NCI-H2227 (cell line): ENCODE measurements around the gene ASCC1.
"Not testable (repeated sequence)": the region's sequence is repeated elsewhere in the genome, so short reads cannot be mapped to it uniquely, and the experiment has no call there.

ENCODE experiments used
- DNase-seq: peaks from one replicate; lab custom pipeline; 2025; ENCODE audit not compliant: unreplicated experiment; lab: John Stamatoyannopoulos, UW

The ASCC1 gene

DNA sequence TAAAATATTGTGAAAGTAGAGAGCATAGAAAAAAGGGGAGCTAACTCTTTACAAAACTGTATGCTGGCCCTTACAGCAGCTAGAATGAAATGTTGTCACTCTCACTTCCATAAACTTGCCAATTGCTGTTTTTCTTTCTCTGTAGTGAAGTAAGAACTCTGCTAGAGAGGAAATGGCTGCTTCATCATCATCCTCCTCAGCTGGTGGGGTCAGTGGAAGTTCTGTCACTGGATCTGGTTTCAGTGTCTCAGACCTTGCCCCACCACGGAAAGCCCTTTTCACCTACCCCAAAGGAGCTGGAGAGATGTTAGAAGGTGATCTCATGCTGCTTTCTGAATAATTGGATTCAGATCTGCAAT lies 7.6 kb upstream of the ASCC1 start:
- DNase-seq = no peak

GRCh38 chr10:72221278-72221677 lies 5.2 kb upstream of the ASCC1 start:
- DNase-seq = no peak

GRCh38 chr10:72220637-72221036 lies 4.6 kb upstream of the ASCC1 start:
- peak; percentile 8 for DNase-seq

- no peak for DNase-seq
Observed at GRCh38 chr10:72219235-72219814, 3.2 kb upstream of the ASCC1 start.

DNA sequence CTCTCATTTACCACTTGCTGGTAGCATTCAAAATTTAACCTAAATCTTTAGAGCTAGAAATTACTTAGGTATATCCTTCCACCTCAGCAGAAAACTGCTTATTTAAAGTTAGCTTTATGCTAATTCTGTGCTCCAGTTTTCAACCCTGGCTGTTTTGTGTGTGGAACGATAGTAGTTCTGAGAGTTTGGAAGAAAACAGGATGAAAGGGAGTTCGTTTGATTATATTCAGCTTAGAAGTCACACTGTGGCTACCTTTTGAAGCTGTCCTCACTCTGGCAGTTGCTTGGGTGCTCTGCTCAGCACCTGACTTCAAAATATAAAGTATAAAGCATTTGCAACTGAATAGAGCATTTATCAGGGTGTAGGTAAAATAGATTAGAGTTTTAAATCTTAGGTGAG lies 2.6 kb upstream of the ASCC1 start:
- no peak for DNase-seq

- no peak for DNase-seq
Observed at GRCh38 chr10:72218325-72218724, 2.2 kb upstream of the ASCC1 start.

DNA sequence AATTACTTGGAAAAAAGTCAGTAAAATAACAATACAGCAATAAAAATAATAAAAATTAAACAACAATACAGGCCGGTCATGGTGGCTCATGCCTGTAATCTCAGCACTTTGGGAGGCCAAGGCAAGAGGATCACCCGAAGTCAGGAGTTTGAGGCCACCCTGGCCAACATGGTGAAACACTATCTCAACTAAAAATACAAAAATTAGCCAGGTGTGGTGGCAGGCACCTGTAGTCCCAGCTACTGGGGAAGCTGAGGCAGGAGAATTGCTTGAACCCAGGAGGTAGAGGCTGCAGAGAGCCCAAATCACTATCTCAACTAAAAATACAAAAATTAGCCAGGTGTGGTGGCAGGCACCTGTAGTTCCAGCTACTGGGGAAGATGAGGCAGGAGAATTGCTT lies 4.2 kb downstream of the ASCC1 start:
- DNase-seq = not testable (repeated sequence)

- not testable (repeated sequence) for DNase-seq
Observed at GRCh38 chr10:72211381-72211780, 4.7 kb downstream of the ASCC1 start.

DNA sequence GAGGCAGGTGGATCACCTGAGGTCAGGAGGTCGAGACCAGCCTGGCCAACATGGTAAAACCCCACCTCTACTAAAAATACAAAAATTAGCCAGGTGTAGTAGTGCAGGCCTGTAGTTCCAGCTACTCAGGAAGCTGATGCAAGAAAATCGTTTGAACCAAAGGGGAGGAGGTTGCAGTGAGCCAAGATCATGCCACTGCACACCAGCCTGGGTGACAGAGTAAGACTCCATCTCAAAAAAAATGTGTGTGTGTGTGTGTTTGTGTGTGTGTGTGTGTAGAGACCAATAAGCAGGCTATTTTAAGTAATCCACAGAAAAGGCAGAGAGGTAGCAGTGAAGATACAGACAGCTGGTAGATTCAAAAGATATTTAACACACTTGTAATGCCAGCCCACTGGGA lies 7.5 kb downstream of the ASCC1 start:
- not testable (repeated sequence) for DNase-seq

DNA sequence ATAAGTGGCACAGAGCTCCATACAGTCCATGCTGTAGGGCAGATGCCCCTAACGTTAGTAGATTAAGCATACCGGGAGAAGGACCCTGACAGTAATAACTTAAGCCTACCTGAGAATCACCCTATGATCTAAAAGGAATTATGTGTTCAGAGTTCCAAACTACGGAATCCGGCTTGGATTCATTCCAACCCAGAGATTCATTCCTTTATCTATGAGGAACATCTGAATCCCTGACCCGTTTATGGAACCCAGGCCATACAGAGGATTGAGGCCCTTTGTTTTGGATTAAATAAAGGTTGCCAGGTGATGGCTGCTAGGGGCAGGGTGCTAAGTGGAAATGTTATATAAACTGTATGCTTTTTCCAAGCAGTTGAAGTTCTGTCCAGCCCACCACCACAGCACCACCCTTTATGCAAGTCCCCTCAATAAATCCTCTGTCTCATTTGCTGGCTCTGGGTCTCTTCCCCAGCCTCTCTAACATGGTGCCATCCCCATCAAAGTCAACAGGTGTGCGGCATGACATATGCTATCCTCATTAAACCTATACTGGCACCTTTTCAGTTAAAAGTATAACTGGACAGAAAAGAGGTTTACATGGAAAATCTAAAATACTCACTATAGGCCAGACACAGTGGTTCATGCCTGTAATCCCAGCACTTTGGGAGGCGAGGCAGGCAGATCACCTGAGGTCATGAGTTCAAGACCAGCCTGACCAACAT lies 9.4 kb downstream of the ASCC1 start:
- DNase-seq = no peak

DNA sequence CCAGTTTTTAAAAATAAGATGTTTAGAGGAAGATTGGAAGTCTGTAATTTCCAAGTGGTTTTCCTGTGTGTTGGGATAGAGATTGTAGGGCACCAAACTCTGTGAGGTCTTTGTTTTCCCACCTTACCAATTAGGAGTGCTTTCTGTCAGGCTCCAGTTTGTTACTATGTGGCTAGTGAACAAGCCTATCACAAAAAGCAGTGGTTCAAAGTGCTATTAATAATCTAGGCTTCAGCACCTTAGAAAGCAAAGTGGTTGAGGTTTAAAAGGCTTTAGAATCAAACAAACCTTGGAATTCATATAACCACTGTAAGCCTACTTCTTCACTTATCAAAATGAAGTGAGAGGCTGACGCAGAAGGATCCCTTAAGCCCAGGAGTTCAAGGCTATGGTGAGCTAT lies 11.4 kb downstream of the ASCC1 start:
- no peak for DNase-seq

GRCh38 chr10:72204296-72204695 lies 11.8 kb downstream of the ASCC1 start:
- no peak for DNase-seq

- no peak for DNase-seq
Observed at GRCh38 chr10:72201293-72201692, 14.8 kb downstream of the ASCC1 start.

DNA sequence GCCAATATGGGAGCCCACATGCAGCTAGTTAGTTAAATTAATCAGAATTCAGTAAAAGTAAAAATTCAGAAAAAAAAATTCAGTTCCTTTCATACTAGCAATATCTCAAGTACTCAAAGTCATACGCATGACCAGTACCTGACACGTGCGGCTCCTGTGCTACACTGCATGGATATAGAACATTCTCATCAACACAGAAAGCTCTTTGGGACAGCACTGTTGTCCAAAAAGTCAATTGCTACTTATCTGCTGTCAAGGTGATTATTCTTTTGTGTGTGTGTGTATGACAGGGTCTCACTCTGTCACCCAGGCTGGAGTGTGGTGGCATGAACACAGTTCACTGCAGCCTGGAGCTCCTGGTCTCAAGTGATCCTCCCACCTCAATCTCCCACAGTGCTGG lies 15.2 kb downstream of the ASCC1 start:
- DNase-seq = no peak

GRCh38 chr10:72194949-72195348 lies 21.1 kb downstream of the ASCC1 start:
- DNase-seq = no peak

DNA sequence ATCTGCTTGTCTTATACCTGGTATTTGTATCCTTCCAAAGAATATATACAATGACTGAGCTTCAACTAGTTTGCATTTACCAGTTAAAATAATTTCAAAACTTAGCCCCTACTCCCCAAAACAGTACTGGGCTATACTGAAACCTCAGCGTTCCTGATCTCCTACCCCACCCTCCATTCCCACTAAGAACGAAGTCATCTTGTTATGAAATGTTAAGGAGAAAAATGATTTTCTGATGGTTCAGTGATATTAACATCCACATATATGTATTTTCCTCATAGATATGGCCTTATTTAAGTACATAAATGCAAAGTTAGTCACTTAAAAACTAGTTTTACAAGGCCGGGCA lies 29.1 kb downstream of the ASCC1 start:
- DNase-seq = no peak

DNA sequence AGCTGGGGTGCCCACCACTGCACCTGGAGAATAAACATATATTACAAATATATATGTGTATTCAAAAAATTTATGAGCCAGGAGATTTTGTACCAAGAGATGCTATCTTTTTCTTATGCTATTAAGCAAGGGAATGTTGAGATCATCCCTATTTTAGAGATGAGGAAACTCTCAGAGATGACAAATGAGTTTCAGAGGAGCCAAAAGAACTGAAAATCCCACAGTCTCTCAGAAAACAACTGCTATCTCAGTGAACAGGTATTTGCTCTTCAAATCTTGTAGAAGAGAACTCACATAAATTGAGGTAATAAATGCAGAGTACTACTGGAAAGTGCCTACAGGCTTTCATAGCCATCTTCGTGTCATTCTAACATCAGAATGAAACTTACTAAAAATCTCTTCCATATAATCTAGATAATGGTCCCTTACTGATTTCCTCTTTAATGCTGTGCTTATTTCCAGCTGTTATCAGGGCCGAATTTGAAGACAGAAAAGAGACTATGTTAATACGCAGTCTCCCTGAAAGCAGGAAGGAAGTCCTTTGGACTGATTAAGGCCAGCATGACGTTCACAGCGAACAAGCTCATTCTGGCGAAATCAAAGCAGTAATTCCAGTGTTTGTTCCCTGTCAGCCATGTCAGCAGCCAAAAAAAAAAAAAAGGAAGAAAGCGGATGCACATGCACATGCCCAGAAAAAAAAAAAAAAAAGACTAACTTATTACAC lies 29.7 kb downstream of the ASCC1 start:
- peak; percentile 32 for DNase-seq

GRCh38 chr10:72184156-72184555 lies 31.9 kb downstream of the ASCC1 start:
- DNase-seq = no peak

DNA sequence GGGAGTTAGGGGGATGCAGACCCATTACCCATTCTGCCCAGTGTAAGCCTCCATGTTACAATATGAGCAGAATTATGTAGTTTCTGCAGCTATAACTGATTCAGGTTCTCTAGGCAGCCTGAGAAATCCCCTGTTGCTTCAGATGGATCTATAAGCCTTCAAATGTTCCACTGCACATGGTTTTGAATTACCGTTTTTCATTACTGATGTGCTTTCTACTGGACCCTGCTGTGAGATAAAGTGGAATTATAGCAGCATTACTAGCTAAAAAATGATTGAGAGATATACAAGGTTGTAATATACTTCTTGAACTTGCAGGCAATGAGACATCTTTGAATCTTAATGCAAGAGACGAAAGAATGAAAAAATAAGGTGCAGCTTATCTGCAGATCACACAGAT lies 38.6 kb downstream of the ASCC1 start:
- DNase-seq = peak; percentile 26

DNA sequence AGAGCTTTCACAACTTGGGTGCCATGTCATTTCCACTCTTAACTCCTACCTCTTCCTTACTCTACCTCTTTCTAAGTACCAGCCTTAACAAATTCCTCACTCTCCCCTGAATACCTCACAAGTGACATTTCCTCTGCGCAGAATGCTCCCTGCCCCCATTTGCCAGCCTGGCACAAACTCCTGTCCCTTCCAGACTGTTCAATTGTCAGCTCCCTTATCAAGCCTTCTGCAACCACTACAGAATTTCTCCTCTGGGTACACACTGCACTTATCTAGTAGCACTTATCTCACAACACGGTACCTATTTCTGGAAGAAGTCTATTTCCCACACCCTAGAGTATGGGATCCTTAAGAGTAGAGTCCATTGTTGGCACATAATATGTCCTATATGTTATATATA lies 39.4 kb downstream of the ASCC1 start:
- DNase-seq = no peak

DNA sequence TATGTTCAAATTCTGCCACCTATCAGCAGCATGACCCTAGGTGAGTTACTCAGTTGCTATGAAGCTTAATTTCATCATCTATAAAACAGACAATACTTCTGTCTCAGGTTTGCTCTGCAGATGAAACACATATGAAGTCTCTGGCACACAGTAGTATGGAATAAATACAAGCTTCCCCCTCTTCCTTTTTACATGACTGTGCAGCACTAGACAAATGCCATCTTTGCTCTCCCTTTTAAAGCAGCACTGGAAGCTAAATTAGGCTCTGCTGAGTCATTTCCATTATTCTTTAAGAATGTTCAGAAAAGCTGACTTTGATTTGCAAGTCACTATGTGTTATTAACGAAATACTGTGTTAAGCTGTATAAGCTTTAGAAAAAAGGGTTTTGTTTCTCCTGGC lies 40.9 kb downstream of the ASCC1 start:
- DNase-seq = no peak

- no peak for DNase-seq
Observed at GRCh38 chr10:72174297-72174662, 41.8 kb downstream of the ASCC1 start.
